ENCODE measurements around the gene SLC16A12. TPM values are rescaled to one million over a fixed set of nuclear protein-coding genes. Genes with fewer than 3 reads are reported as not detected.
"Not testable (repeated sequence)": the region's sequence is repeated elsewhere in the genome, so short reads cannot be mapped to it uniquely, and the experiment has no call there.

SLC16A12 gene
- total and polyA plus RNA-seq, 10 of the 15 experiments (the other 5 are each of a cell fraction or from before 2014, with no cell fraction given): not detected

DNA sequence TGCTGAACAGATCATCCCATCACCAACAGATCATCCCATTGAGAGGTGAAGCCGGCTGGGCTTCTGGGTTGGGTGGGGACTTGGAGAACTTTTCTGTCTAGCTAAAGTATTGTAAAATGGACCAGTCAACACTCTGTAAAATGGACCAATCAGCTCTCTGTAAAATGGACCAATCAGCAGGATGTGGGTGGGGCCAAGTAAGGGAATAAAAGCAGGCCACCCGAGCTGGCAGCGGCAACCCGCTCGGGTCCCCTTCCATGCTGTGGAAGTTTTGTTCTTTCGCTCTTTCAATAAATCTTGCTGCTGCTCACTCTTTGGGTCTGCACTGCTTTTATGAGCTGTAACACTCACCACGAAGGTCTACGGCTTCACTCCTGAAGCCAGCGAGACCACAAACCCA, 129.2 kb downstream of the SLC16A12 start:
- H4K20me1 ChIP-seq (ENCODE audit: control insufficient read depth, insufficient read depth); BruUV-seq (replicated peaks); intact Hi-C loops (cut with micrococcal nuclease; ENCODE audit: unreplicated experiment); H3K4me1 ChIP-seq (ENCODE audit: control insufficient read depth, insufficient read depth, low read length); H2AFZ ChIP-seq (ENCODE audit: control insufficient read depth, low read depth, low read length); H3K27me3 ChIP-seq (replicated peaks in 1 of 2; ENCODE audit: control insufficient read depth in 2 of 2, insufficient read depth in 2 of 2, low read length in 1 of 2); H3K9ac ChIP-seq (ENCODE audit: control insufficient read depth, insufficient read depth, low read length); H3K4me2 ChIP-seq (ENCODE audit: control insufficient read depth, insufficient read depth); DNase-seq (ENCODE audit: low read depth, low spot score); H3K27ac ChIP-seq (ENCODE audit: control insufficient read depth, insufficient read depth); RAD21 ChIA-PET (ENCODE audit: unreplicated experiment); POLR2A ChIA-PET; FAIRE-seq; H3K9me3 ChIP-seq (replicated peaks; ENCODE audit: control insufficient read depth, insufficient read depth, low read length); SMC1A ChIA-PET (ENCODE audit: uncharacterized antibody, unreplicated experiment); CTCF ChIA-PET; in situ Hi-C loops (cut with MboI); ATAC-seq; H3K4me3 ChIP-seq; H3K79me2 ChIP-seq (ENCODE audit: control insufficient read depth, insufficient read depth, low read length): not testable (repeated sequence)
- H3K36me3 ChIP-seq (ENCODE audit: control insufficient read depth in 2 of 2, insufficient read depth in 2 of 2, low read length in 1 of 2): peaks cover 0 to 15% of the 10 kb centered on the region in 2 experiments; a peak in 2 of 4 replicates
- WGBS (ENCODE audit: insufficient coverage, insufficient replicate concordance, low lambda C conversion rate, missing lambda C conversion rate): 100% methylated on average over 9 of the region's 9 CpGs
- peak; percentile 63 for TF ChIP-seq NFYB (IDR thresholded peaks at IDR 0.05; ENCODE audit: insufficient read depth, low read depth, low read length)

DNA sequence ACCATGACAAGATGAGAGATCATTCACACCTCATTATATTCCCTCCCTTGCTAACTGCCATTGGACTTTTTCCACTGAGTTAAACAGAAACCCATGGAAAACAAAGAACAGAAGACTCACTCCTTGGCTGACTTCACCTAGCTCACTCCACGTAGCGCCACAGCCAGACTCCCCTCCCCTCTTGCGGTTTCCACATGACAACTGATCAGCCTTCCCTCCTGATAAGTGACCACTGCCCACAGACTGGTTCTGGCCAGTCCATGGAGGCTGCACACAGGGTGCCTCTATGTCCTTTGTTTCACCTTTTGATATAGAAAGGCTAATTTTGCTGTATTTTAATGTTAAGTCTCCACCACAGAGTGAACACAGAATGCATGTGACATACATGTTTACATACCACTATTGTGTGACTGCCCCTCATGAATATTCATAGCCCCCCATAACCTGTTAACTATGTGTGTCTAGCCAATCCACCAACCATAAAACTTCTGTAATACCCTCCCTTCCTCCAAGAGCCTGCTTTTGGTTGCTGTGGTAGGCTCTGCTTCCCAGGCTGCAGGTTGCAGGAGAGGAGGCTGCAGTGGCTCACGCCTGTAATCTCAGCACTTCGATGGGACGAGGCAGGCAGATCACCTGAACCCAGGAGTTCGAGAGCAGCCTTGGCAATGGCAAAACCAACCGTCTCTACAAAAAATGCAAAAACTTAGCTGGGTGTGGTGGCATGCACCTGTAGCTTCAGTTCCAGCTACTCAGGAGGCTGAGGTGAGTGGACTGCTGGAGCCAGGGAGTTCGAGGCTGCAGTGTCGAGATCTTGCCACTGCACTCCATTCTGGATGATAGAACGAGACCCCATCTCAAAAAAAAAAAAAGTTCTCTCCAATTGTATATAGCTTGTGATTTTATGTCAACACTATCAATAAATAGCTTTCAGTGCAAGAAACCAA, 131.0 kb downstream of the SLC16A12 start:
- in situ Hi-C loops (cut with MboI) (no loop called here), intact Hi-C loops (cut with micrococcal nuclease; ENCODE audit: unreplicated experiment) (no loop called here)
- H3K27ac ChIP-seq (ENCODE audit: control insufficient read depth, insufficient read depth): no peak overlapping the region
- H3K4me2 ChIP-seq (ENCODE audit: control insufficient read depth, insufficient read depth): no peak overlapping the region
- no peak overlapping the region for H3K9ac ChIP-seq (ENCODE audit: control insufficient read depth, insufficient read depth, low read length)
- ATAC-seq (no peak), DNase-seq (ENCODE audit: low read depth, low spot score) (no peak), FAIRE-seq (no peak)
- peaks cover 2% of the 10 kb centered on the region; the same call in 1 of the 2 replicates for H3K79me2 ChIP-seq (ENCODE audit: control insufficient read depth, insufficient read depth, low read length)
- ChIA-PET POLR2A (interaction anchor here (0.8 kb wide), 1 partner anchor 8 kb away, joined by 3 read pairs; no protein-coding TSS in a partner anchor), SMC1A (ENCODE audit: uncharacterized antibody, unreplicated experiment) (interaction anchor here (0.8 to 3.3 kb wide), 5 partner anchors 10 to 34 kb away, joined by 3 to 13 read pairs (median 3); partner anchors contain the start of genes IFIT1 and IFIT5), CTCF (interaction anchor here (1.2 kb wide), 1 partner anchor 10 kb away, joined by 3 read pairs; the partner anchor contains the start of gene IFIT5), RAD21 (ENCODE audit: unreplicated experiment) (no interaction called here)
- no peak for TF ChIP-seq SMAD5 (IDR thresholded peaks at IDR 0.05; ENCODE audit: low read depth)
- TF ChIP-seq RAD21 (IDR thresholded peaks at IDR 0.05; ENCODE audit: insufficient read depth, low read depth, low read length): no peak
- TF ChIP-seq, protein P1, sequence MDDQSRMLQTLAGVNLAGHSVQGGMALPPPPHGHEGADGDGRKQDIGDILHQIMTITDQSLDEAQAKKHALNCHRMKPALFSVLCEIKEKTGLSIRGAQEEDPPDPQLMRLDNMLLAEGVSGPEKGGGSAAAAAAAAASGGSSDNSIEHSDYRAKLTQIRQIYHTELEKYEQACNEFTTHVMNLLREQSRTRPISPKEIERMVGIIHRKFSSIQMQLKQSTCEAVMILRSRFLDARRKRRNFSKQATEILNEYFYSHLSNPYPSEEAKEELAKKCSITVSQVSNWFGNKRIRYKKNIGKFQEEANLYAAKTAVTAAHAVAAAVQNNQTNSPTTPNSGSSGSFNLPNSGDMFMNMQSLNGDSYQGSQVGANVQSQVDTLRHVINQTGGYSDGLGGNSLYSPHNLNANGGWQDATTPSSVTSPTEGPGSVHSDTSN (IDR thresholded peaks at IDR 0.05; ENCODE audit: insufficient replicate concordance, low read depth, low read length): no peak
- no peak for TF ChIP-seq SPI1 (IDR thresholded peaks at IDR 0.05; ENCODE audit: borderline replicate concordance, insufficient read depth, low read depth, low read length)
- 0 out of 2 replicates have a peak, but pooled peaks have one; percentile 22 for TF ChIP-seq POLR2A (IDR thresholded peaks at IDR 0.05; ENCODE audit: low read depth, low read length)
- peak; percentile 38; the same call in 1 of the 2 replicates for TF ChIP-seq POLR2AphosphoS5 (IDR thresholded peaks at IDR 0.05; ENCODE audit: low read length)
- H3K9me3 ChIP-seq (replicated peaks; ENCODE audit: control insufficient read depth, insufficient read depth, low read length): no peaks in the 10 kb centered on the region; the same call in 2 of the 3 replicates
- no peaks in the 10 kb centered on the region for H3K4me1 ChIP-seq (ENCODE audit: control insufficient read depth, insufficient read depth, low read length)
- BruUV-seq (replicated peaks): no TSS peak
- H3K36me3 ChIP-seq (ENCODE audit: control insufficient read depth in 2 of 2, insufficient read depth in 2 of 2, low read length in 1 of 2): peaks cover 0 to 15% of the 10 kb centered on the region in 2 experiments; a peak in 2 of 4 replicates
- no peaks in the 10 kb centered on the region for H3K27me3 ChIP-seq (replicated peaks in 1 of 2; ENCODE audit: control insufficient read depth in 2 of 2, insufficient read depth in 2 of 2, low read length in 1 of 2)
- H3K4me3 ChIP-seq: no peak overlapping the region
- WGBS (ENCODE audit: insufficient coverage, insufficient replicate concordance, low lambda C conversion rate, missing lambda C conversion rate): 85% methylated on average over 11 of the region's 11 CpGs
- no peak overlapping the region for H2AFZ ChIP-seq (ENCODE audit: control insufficient read depth, low read depth, low read length)
- H4K20me1 ChIP-seq (ENCODE audit: control insufficient read depth, insufficient read depth): no peaks in the 10 kb centered on the region
